DOHH2 (cell line): Measurements from ENCODE around the gene HIPK2.

ENCODE experiments used
- H3F3A ChIP-seq: fragments of 200-600 bp; sonication (generic), shearing (Covaris generic); 2 replicates; pipeline ENCODE4 v1.6.0; 2016; ENCODE audit warnings: antibody characterized with exemption, mild to moderate bottlenecking; ENCODE audit not compliant: control insufficient read depth, insufficient read depth
- H3K27ac ChIP-seq: fragments of 200-600 bp; sonication (generic); 2 replicates; pipeline ENCODE4 v1.5.1; 2014; ENCODE audit warnings: low read depth, mild to moderate bottlenecking, low read length, moderate library complexity
- H3K27me3 ChIP-seq: fragments of 200-600 bp; sonication (generic); 2 replicates; pipeline ENCODE4 v1.6.1; 2014; ENCODE audit warnings: mild to moderate bottlenecking, low read length, mixed read lengths; ENCODE audit not compliant: control insufficient read depth
- H3K36me3 ChIP-seq: fragments of 200-600 bp; sonication (generic); 2 replicates; pipeline ENCODE4 v1.6.1; 2014; ENCODE audit warnings: mild to moderate bottlenecking, low read length, moderate library complexity, mixed read lengths; ENCODE audit not compliant: control insufficient read depth
- H3K4me1 ChIP-seq: fragments of 200-600 bp; sonication (generic); 2 replicates; pipeline ENCODE4 v1.6.1; 2014; ENCODE audit warnings: mild to moderate bottlenecking, low read length, mixed read lengths; ENCODE audit not compliant: control insufficient read depth
- H3K4me2 ChIP-seq: fragments of 200-600 bp; sonication (generic); 2 replicates; pipeline ENCODE4 v1.6.0; 2014; ENCODE audit warnings: mild to moderate bottlenecking, low read length, moderate library complexity
- H3K4me3 ChIP-seq: fragments of 200-600 bp; sonication (generic); 2 replicates; pipeline ENCODE4 v1.5.1; 2014; ENCODE audit warnings: mild to moderate bottlenecking, low read length, mixed read lengths
- H3K79me2 ChIP-seq: fragments of 200-600 bp; sonication (generic); 2 replicates; pipeline ENCODE4 v1.6.1; 2014; ENCODE audit warnings: mild to moderate bottlenecking, low read length, mixed read lengths; ENCODE audit not compliant: control insufficient read depth
- H3K9me2 ChIP-seq: fragments of 200-600 bp; sonication (generic); replicated peaks from 2 replicates; pipeline ENCODE4 v1.6.1; 2014; ENCODE audit warnings: mild to moderate bottlenecking, low read length, mixed read lengths; ENCODE audit not compliant: control insufficient read depth
- H3K9me3 ChIP-seq: fragments of 200-600 bp; sonication (generic); 2 replicates; pipeline ENCODE4 v1.6.1; 2014; ENCODE audit warnings: antibody characterized with exemption, low read length, mixed read lengths; ENCODE audit not compliant: control insufficient read depth, insufficient read depth
- H4K20me1 ChIP-seq: fragments of 200-600 bp; sonication (generic); 2 replicates; pipeline ENCODE4 v1.6.0; 2014; ENCODE audit warnings: low read depth, mild to moderate bottlenecking, antibody characterized with exemption, low read length, moderate library complexity; ENCODE audit not compliant: control insufficient read depth, insufficient read depth
- CTCF ChIP-seq: fragments of 200-600 bp; sonication (generic); IDR thresholded peaks from one replicate; pipeline ENCODE4 v1.5.1; 2014; ENCODE audit warnings: antibody characterized with exemption, mild to moderate bottlenecking, low read depth, low read length; ENCODE audit not compliant: poor library complexity, severe bottlenecking
- EZH2phosphoT487 ChIP-seq: fragments of 200-600 bp; sonication (generic); IDR thresholded peaks from 2 replicates; pipeline ENCODE4 v1.6.1; 2017; ENCODE audit warnings: borderline replicate concordance, mild to moderate bottlenecking, antibody characterized with exemption, low read length, moderate library complexity, mixed read lengths

The HIPK2 gene

GRCh38 chr7:139658908-139659675 lies 118.7 kb downstream of the HIPK2 start:
- Histone ChIP-seq H3K9me2 (no peaks in the 10 kb centered on the region), H3F3A (no peaks in the 10 kb centered on the region), H3K27ac (no peak overlapping the region), H3K4me1 (no peaks in the 10 kb centered on the region), H3K4me3 (no peak overlapping the region), H3K9me3 (no peaks in the 10 kb centered on the region), H3K79me2 (no peaks in the 10 kb centered on the region), H4K20me1 (no peaks in the 10 kb centered on the region), H3K36me3 (no peaks in the 10 kb centered on the region), H3K4me2 (no peak overlapping the region), H3K27me3 (peaks cover 2% of the 10 kb centered on the region; the same call in 1 of the 2 replicates)
- no peak for TF ChIP-seq CTCF

GRCh38 chr7:139658296-139658695 lies 119.5 kb downstream of the HIPK2 start:
- Histone ChIP-seq H3K9me2 (no peaks in the 10 kb centered on the region), H3K36me3 (no peaks in the 10 kb centered on the region), H3K4me3 (no peak overlapping the region), H4K20me1 (no peaks in the 10 kb centered on the region), H3K9me3 (no peaks in the 10 kb centered on the region), H3K27ac (no peak overlapping the region), H3K4me1 (no peaks in the 10 kb centered on the region), H3K27me3 (peaks cover 2% of the 10 kb centered on the region; the same call in 1 of the 2 replicates), H3K79me2 (no peaks in the 10 kb centered on the region), H3F3A (no peaks in the 10 kb centered on the region), H3K4me2 (no peak overlapping the region)
- no peak for TF ChIP-seq EZH2phosphoT487
- TF ChIP-seq CTCF, result no peak

GRCh38 chr7:139657725-139658124 lies 120.1 kb downstream of the HIPK2 start:
- Histone ChIP-seq H3K27ac (no peak overlapping the region), H3K79me2 (no peaks in the 10 kb centered on the region), H3K27me3 (peaks cover 2% of the 10 kb centered on the region; the same call in 1 of the 2 replicates), H3K9me2 (no peaks in the 10 kb centered on the region), H3F3A (no peaks in the 10 kb centered on the region), H3K4me2 (no peak overlapping the region), H3K4me3 (no peak overlapping the region), H4K20me1 (no peaks in the 10 kb centered on the region), H3K36me3 (no peaks in the 10 kb centered on the region), H3K4me1 (no peaks in the 10 kb centered on the region), H3K9me3 (no peaks in the 10 kb centered on the region)
- TF ChIP-seq EZH2phosphoT487 (no peak), CTCF (no peak)
